ENCODE results near the gene LMOD3. TPM values are rescaled to one million over a fixed set of nuclear protein-coding genes. Genes with fewer than 3 reads are reported as not detected.

LMOD3 gene
- total and polyA plus RNA-seq, 9 of the 15 experiments (the other 6 are each of a cell fraction or from before 2014, with no cell fraction given): 0.03 TPM; not detected in 8

- POLR2A ChIA-PET: interaction anchor here (0.6 kb wide), 1 partner anchor 10 kb away, joined by 3 read pairs; no protein-coding TSS in a partner anchor
- TF ChIP-seq KDM2B (CRISPR knock-in tag; IDR thresholded peaks at IDR 0.05): no peak
- no peak for TF ChIP-seq ARHGAP35 (IDR thresholded peaks at IDR 0.05; ENCODE audit: partially characterized antibody)
- no peak for TF ChIP-seq NCOR1 (IDR thresholded peaks at IDR 0.05)
- TF ChIP-seq ZNF668 (CRISPR knock-in tag; IDR thresholded peaks at IDR 0.05): no peak
- no peak for TF ChIP-seq CBFB (CRISPR knock-in tag; IDR thresholded peaks at IDR 0.05)
- TF ChIP-seq SMAD1 (IDR thresholded peaks at IDR 0.05; ENCODE audit: low read depth, low read length, partially characterized antibody): no peak
- TF ChIP-seq AFF4 (CRISPR knock-in tag; IDR thresholded peaks at IDR 0.05): no peak
- H3K9me1 ChIP-seq (ENCODE audit: control insufficient read depth, insufficient read depth, low read length): no peaks in the 10 kb centered on the region
- BruUV-seq (replicated peaks): no TSS peak
- no peak overlapping the region for H2AFZ ChIP-seq (ENCODE audit: low read depth, low read length)
- no peaks in the 10 kb centered on the region for H3K27me3 ChIP-seq (ENCODE audit: control insufficient read depth in 2 of 2, insufficient read depth in 2 of 2, low read length in 2 of 2)
- H3K4me1 ChIP-seq (replicated peaks in 1 of 2; ENCODE audit: control insufficient read depth in 2 of 2, insufficient read depth in 2 of 2, low read length in 2 of 2): no peaks in the 10 kb centered on the region
- 86% methylated on average over 2 of the region's 3 CpGs for WGBS (ENCODE audit: insufficient coverage, low coverage, missing lambda C conversion rate)
- CTCF ChIA-PET (ENCODE audit: low intra/inter-chr PET ratio): no interaction called here
- H3K4me3 ChIP-seq: no peak overlapping the region
- H3K79me2 ChIP-seq (ENCODE audit: control insufficient read depth, insufficient read depth, low read length): no peaks in the 10 kb centered on the region
- DNase-seq (ENCODE audit: extremely low read depth in 1 of 4, low spot score in 3 of 4) (no peak), FAIRE-seq (no peak), ATAC-seq (no peak)
- H3K36me3 ChIP-seq (ENCODE audit: control insufficient read depth, insufficient read depth, low read length): peaks cover 69% of the 10 kb centered on the region
- no peaks in the 10 kb centered on the region for H4K20me1 ChIP-seq (replicated peaks; ENCODE audit: control insufficient read depth, insufficient read depth, low read length)
- H3K9ac ChIP-seq (ENCODE audit: insufficient read depth in 1 of 2, low read depth in 2 of 2, low read length in 2 of 2): no peak overlapping the region
- in situ Hi-C loops (cut with MboI): no loop called here
- intact Hi-C loops (cut with micrococcal nuclease): no loop called here
- no peak overlapping the region for H3K27ac ChIP-seq (ENCODE audit: extremely low read depth, low read depth, low read length)
- H3K9me3 ChIP-seq (replicated peaks; ENCODE audit: control insufficient read depth, insufficient read depth, low read depth, low read length): no peaks in the 10 kb centered on the region
- no peak overlapping the region for H3K4me2 ChIP-seq (ENCODE audit: insufficient read depth, low read length)
Observed at GRCh38 chr3:69058180-69058946, 64.0 kb downstream of the LMOD3 start.

Other genes starting within 250 kb of the LMOD3 start
- not detected in 2 replicates for gene TAFA4, start 190.0 kb downstream of the LMOD3 start, total RNA-seq (2014; rRNA removed)
- not detected in 2 replicates for gene TAFA4, start 190.0 kb downstream of the LMOD3 start, total RNA-seq (2014; rRNA removed; fragmentation: Illumina TruSeq; extraction: Trizol)
- not detected in 2 replicates for gene TAFA4, start 190.0 kb downstream of the LMOD3 start, total RNA-seq (2015; rRNA removed; fragmentation: Illumina TruSeq; extraction: Trizol)
- not detected in 2 replicates for gene TAFA4, start 190.0 kb downstream of the LMOD3 start, total RNA-seq (2021)
- gene TAFA4, start 190.0 kb downstream of the LMOD3 start, polyA plus RNA-seq (2011; rRNA removed): not detected in 2 replicates
- gene TAFA4, start 190.0 kb downstream of the LMOD3 start, polyA plus RNA-seq (2014; fragmentation: Illumina TruSeq; extraction: Trizol): not detected in 2 replicates
- not detected for gene TAFA4, start 190.0 kb downstream of the LMOD3 start, polyA plus RNA-seq (2014; fragmentation: Nextera tagmentation; extraction: Ambion mirVana)
- not detected in 2 replicates for gene TAFA4, start 190.0 kb downstream of the LMOD3 start, polyA plus RNA-seq (2014; rRNA removed)
- 7.4 and 8.1 TPM in 2 replicates for gene EOGT, start 108.9 kb downstream of the LMOD3 start, total RNA-seq (2014; rRNA removed)
- 14.5 and 17.9 TPM in 2 replicates for gene EOGT, start 108.9 kb downstream of the LMOD3 start, total RNA-seq (2014; rRNA removed; fragmentation: Illumina TruSeq; extraction: Trizol)
- gene EOGT, start 108.9 kb downstream of the LMOD3 start, total RNA-seq (2015; rRNA removed; fragmentation: Illumina TruSeq; extraction: Trizol): 14.4 and 17.9 TPM in 2 replicates
- 9.6 and 10.4 TPM in 2 replicates for gene EOGT, start 108.9 kb downstream of the LMOD3 start, total RNA-seq (2021)
- 4.2 and 5.6 TPM in 2 replicates for gene EOGT, start 108.9 kb downstream of the LMOD3 start, polyA plus RNA-seq (2011; rRNA removed)
- gene EOGT, start 108.9 kb downstream of the LMOD3 start, polyA plus RNA-seq (2014; fragmentation: Illumina TruSeq; extraction: Trizol): 9.9 and 10.8 TPM in 2 replicates
- 1 to 10 TPM; 3.6 to 5.1 TPM for gene EOGT, start 108.9 kb downstream of the LMOD3 start, polyA plus RNA-seq (2014; fragmentation: Nextera tagmentation; extraction: Ambion mirVana)
- gene EOGT, start 108.9 kb downstream of the LMOD3 start, polyA plus RNA-seq (2014; rRNA removed): 6.5 and 9.4 TPM in 2 replicates
- gene TMF1, start 70.3 kb downstream of the LMOD3 start, total RNA-seq (2014; rRNA removed): 7.1 and 9.5 TPM in 2 replicates
- 13.9 and 18.6 TPM in 2 replicates for gene TMF1, start 70.3 kb downstream of the LMOD3 start, total RNA-seq (2014; rRNA removed; fragmentation: Illumina TruSeq; extraction: Trizol)
- gene TMF1, start 70.3 kb downstream of the LMOD3 start, total RNA-seq (2015; rRNA removed; fragmentation: Illumina TruSeq; extraction: Trizol): 11.2 and 13.7 TPM in 2 replicates
- gene TMF1, start 70.3 kb downstream of the LMOD3 start, total RNA-seq (2021): 10.9 and 12.3 TPM in 2 replicates
- 11.3 and 11.8 TPM in 2 replicates for gene TMF1, start 70.3 kb downstream of the LMOD3 start, polyA plus RNA-seq (2011; rRNA removed)
- 8.9 and 10.3 TPM in 2 replicates for gene TMF1, start 70.3 kb downstream of the LMOD3 start, polyA plus RNA-seq (2014; fragmentation: Illumina TruSeq; extraction: Trizol)
- 1 to 10 TPM; 3.1 to 3.7 TPM for gene TMF1, start 70.3 kb downstream of the LMOD3 start, polyA plus RNA-seq (2014; fragmentation: Nextera tagmentation; extraction: Ambion mirVana)
- 6.2 and 7.2 TPM in 2 replicates for gene TMF1, start 70.3 kb downstream of the LMOD3 start, polyA plus RNA-seq (2014; rRNA removed)
- 23.2 and 28.9 TPM in 2 replicates for gene UBA3, start 42.2 kb downstream of the LMOD3 start, total RNA-seq (2014; rRNA removed)
- 35.4 and 40.9 TPM in 2 replicates for gene UBA3, start 42.2 kb downstream of the LMOD3 start, total RNA-seq (2014; rRNA removed; fragmentation: Illumina TruSeq; extraction: Trizol)
- 33.9 and 38.6 TPM in 2 replicates for gene UBA3, start 42.2 kb downstream of the LMOD3 start, total RNA-seq (2015; rRNA removed; fragmentation: Illumina TruSeq; extraction: Trizol)
- 31.2 and 33.8 TPM in 2 replicates for gene UBA3, start 42.2 kb downstream of the LMOD3 start, total RNA-seq (2021)
- 42.5 and 58.2 TPM in 2 replicates for gene UBA3, start 42.2 kb downstream of the LMOD3 start, polyA plus RNA-seq (2011; rRNA removed)
- 30.7 and 45.2 TPM in 2 replicates for gene UBA3, start 42.2 kb downstream of the LMOD3 start, polyA plus RNA-seq (2014; fragmentation: Illumina TruSeq; extraction: Trizol)
- 10 to 100 TPM; 58.3 to 80.0 TPM for gene UBA3, start 42.2 kb downstream of the LMOD3 start, polyA plus RNA-seq (2014; fragmentation: Nextera tagmentation; extraction: Ambion mirVana)
- 36.7 and 42.0 TPM in 2 replicates for gene UBA3, start 42.2 kb downstream of the LMOD3 start, polyA plus RNA-seq (2014; rRNA removed)
- gene ARL6IP5, start 37.7 kb downstream of the LMOD3 start, total RNA-seq (2014; rRNA removed): 11.3 and 11.9 TPM in 2 replicates
- gene ARL6IP5, start 37.7 kb downstream of the LMOD3 start, total RNA-seq (2014; rRNA removed; fragmentation: Illumina TruSeq; extraction: Trizol): 12.7 and 13.0 TPM in 2 replicates
- gene ARL6IP5, start 37.7 kb downstream of the LMOD3 start, total RNA-seq (2015; rRNA removed; fragmentation: Illumina TruSeq; extraction: Trizol): 9.4 and 10.7 TPM in 2 replicates
- gene ARL6IP5, start 37.7 kb downstream of the LMOD3 start, total RNA-seq (2021): 11.5 and 15.2 TPM in 2 replicates
- 21.5 and 22.0 TPM in 2 replicates for gene ARL6IP5, start 37.7 kb downstream of the LMOD3 start, polyA plus RNA-seq (2011; rRNA removed)
- 16.8 and 20.6 TPM in 2 replicates for gene ARL6IP5, start 37.7 kb downstream of the LMOD3 start, polyA plus RNA-seq (2014; fragmentation: Illumina TruSeq; extraction: Trizol)
- gene ARL6IP5, start 37.7 kb downstream of the LMOD3 start, polyA plus RNA-seq (2014; fragmentation: Nextera tagmentation; extraction: Ambion mirVana): 10 to 100 TPM; 51.8 to 54.0 TPM
- 10.3 and 14.6 TPM in 2 replicates for gene ARL6IP5, start 37.7 kb downstream of the LMOD3 start, polyA plus RNA-seq (2014; rRNA removed)

All from K562 (cell line).